Measurements from ENCODE around the gene VGLL1. TPM values are rescaled to one million over a fixed set of nuclear protein-coding genes. Genes with fewer than 3 reads are reported as not detected.

VGLL1 gene
- total and polyA plus RNA-seq, 2 experiments from 2014 or later, result not detected

GRCh38 chrX:136577552-136577951, 45.5 kb downstream of the VGLL1 start:
- peak; percentile 66 for DNase-seq (ENCODE audit: low spot score)
- TF ChIP-seq ZNF331 (CRISPR knock-in tag; IDR thresholded peaks at IDR 0.05; ENCODE audit: low read depth), result no peak
- TF ChIP-seq CTCF (conservative IDR thresholded peaks at IDR 0.05; ENCODE audit: low read depth in 2 of 2), result peak; percentile 50 to 77
- Histone ChIP-seq H3K4me3 (no peak overlapping the region), H2AFZ (peak overlapping the region; percentile 60; the same call in 1 of the 2 replicates), H3K79me2 (replicated peaks; ENCODE audit: insufficient read depth) (no peaks in the 10 kb centered on the region), H3K4me1 (ENCODE audit: insufficient read depth) (no peaks in the 10 kb centered on the region; the same call in 1 of the 2 replicates), H3F3A (replicated peaks; ENCODE audit: low read depth) (no peaks in the 10 kb centered on the region), H3K36me3 (ENCODE audit: insufficient read depth) (no peaks in the 10 kb centered on the region), H3K27ac (ENCODE audit: low read depth) (no peak overlapping the region), H3K4me2 (no peak overlapping the region), H4K20me1 (replicated peaks; ENCODE audit: insufficient read depth) (no peaks in the 10 kb centered on the region), H3K9me2 (ENCODE audit: insufficient read depth) (no peaks in the 10 kb centered on the region), H3K27me3 (ENCODE audit: insufficient read depth) (no peaks in the 10 kb centered on the region)
- H3K4me1 Mint-ChIP-seq, result no peaks in the 10 kb centered on the region
- no peaks in the 10 kb centered on the region for H3K36me3 Mint-ChIP-seq (ENCODE audit: low read depth)
- H3K27ac Mint-ChIP-seq, result no peak overlapping the region
- H3K27me3 Mint-ChIP-seq (ENCODE audit: insufficient read depth, low read depth, poor library complexity), result peaks cover 1% of the 10 kb centered on the region
- H3K9me3 Mint-ChIP-seq, result no peaks in the 10 kb centered on the region
- peak; percentile 99 for ATAC-seq
- no peak overlapping the region for H3K4me3 Mint-ChIP-seq

DNA sequence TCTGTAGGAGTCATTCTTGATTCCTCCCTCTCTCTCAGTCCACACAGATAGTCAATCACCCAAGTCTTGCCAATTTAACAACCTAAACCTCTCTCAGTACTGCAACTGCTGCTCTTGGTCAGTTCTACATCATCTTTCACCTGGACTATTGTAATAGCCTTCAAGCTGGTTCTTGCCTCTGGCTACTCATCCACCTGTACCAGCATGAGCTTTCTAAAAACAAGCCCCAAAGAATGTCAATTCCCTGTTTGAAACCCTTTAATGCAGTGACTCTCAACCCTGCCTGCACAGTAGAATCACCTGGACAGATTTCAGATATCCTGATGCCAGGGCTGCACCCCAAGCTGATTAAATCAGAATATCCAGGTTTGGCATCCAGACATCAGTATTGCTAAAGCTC, 48.3 kb downstream of the VGLL1 start:
- Histone ChIP-seq H3K27ac (ENCODE audit: low read depth) (no peak overlapping the region), H4K20me1 (replicated peaks; ENCODE audit: insufficient read depth) (no peaks in the 10 kb centered on the region), H3F3A (replicated peaks; ENCODE audit: low read depth) (no peaks in the 10 kb centered on the region), H3K4me3 (no peak overlapping the region), H3K9me2 (ENCODE audit: insufficient read depth) (no peaks in the 10 kb centered on the region), H3K4me2 (no peak overlapping the region), H3K27me3 (ENCODE audit: insufficient read depth) (no peaks in the 10 kb centered on the region), H2AFZ (no peak overlapping the region), H3K36me3 (ENCODE audit: insufficient read depth) (no peaks in the 10 kb centered on the region), H3K4me1 (ENCODE audit: insufficient read depth) (no peaks in the 10 kb centered on the region; the same call in 1 of the 2 replicates), H3K79me2 (replicated peaks; ENCODE audit: insufficient read depth) (no peaks in the 10 kb centered on the region)
- Mint-ChIP-seq H3K36me3 (ENCODE audit: low read depth) (no peaks in the 10 kb centered on the region), H3K9me3 (no peaks in the 10 kb centered on the region), H3K27ac (no peak overlapping the region), H3K4me3 (no peak overlapping the region), H3K4me1 (peaks cover 10% of the 10 kb centered on the region; the same call in 2 of the 3 replicates), H3K27me3 (ENCODE audit: insufficient read depth, low read depth, poor library complexity) (no peaks in the 10 kb centered on the region)
- ATAC-seq (no peak), DNase-seq (ENCODE audit: low spot score) (no peak)
- TF ChIP-seq CREB1 (CRISPR knock-in tag; IDR thresholded peaks at IDR 0.05; ENCODE audit: low read depth), result no peak
- no peak for TF ChIP-seq NANOG (IDR thresholded peaks at IDR 0.05; ENCODE audit: borderline replicate concordance)
- no peak for TF ChIP-seq JUNB (IDR thresholded peaks at IDR 0.05; ENCODE audit: unreplicated experiment)

DNA sequence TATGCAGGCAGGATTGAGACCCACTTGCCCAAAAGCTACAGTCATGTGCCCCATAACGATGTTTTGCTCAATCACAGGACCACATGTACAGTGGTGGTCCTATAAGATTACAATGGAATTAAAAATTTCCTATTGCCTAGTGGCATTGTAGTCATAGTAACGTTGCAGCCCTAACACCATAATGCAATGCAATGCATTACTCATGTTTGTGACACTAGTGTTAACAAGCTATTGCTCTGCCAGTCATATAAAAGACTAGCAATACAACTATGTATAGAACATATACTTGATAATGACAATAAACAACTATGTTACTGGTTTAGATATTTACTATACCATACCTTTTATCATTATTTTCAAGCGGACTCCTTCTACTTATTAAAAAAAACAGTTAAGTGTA, 50.6 kb downstream of the VGLL1 start:
- H3K4me3 ChIP-seq, result no peak overlapping the region
- Mint-ChIP-seq H3K27me3 (ENCODE audit: insufficient read depth, low read depth, poor library complexity) (peaks cover 2% of the 10 kb centered on the region), H3K36me3 (ENCODE audit: low read depth) (no peaks in the 10 kb centered on the region), H3K4me3 (no peak overlapping the region), H3K4me1 (peaks cover 22% of the 10 kb centered on the region; the same call in 2 of the 3 replicates), H3K27ac (no peak overlapping the region), H3K9me3 (no peaks in the 10 kb centered on the region)
- H3K36me3 ChIP-seq (ENCODE audit: insufficient read depth), result no peaks in the 10 kb centered on the region
- no peaks in the 10 kb centered on the region for H3K9me2 ChIP-seq (ENCODE audit: insufficient read depth)
- no peak overlapping the region for H3K27ac ChIP-seq (ENCODE audit: low read depth)
- H2AFZ ChIP-seq, result no peak overlapping the region
- H3K4me1 ChIP-seq (ENCODE audit: insufficient read depth), result no peaks in the 10 kb centered on the region
- no peaks in the 10 kb centered on the region for H3F3A ChIP-seq (replicated peaks; ENCODE audit: low read depth)
- DNase-seq (ENCODE audit: low spot score), result no peak
- H3K4me2 ChIP-seq, result no peak overlapping the region
- H3K79me2 ChIP-seq (replicated peaks; ENCODE audit: insufficient read depth), result no peaks in the 10 kb centered on the region
- H3K27me3 ChIP-seq (ENCODE audit: insufficient read depth), result no peaks in the 10 kb centered on the region
- no peak for ATAC-seq
- no peaks in the 10 kb centered on the region for H4K20me1 ChIP-seq (replicated peaks; ENCODE audit: insufficient read depth)
- TF ChIP-seq REST (IDR thresholded peaks at IDR 0.05; ENCODE audit: unreplicated experiment) (no peak), POLR2AphosphoS5 (IDR thresholded peaks at IDR 0.05; ENCODE audit: low read depth) (no peak), ZNF114 (CRISPR knock-in tag; IDR thresholded peaks at IDR 0.05) (no peak), CREB1 (CRISPR knock-in tag; IDR thresholded peaks at IDR 0.05; ENCODE audit: low read depth) (no peak)
